ENCODE results near the gene TRAM2.
A peak's percentile ranks its signal among the peaks of the same experiment; 100 is the strongest.

TRAM2 gene

DNA sequence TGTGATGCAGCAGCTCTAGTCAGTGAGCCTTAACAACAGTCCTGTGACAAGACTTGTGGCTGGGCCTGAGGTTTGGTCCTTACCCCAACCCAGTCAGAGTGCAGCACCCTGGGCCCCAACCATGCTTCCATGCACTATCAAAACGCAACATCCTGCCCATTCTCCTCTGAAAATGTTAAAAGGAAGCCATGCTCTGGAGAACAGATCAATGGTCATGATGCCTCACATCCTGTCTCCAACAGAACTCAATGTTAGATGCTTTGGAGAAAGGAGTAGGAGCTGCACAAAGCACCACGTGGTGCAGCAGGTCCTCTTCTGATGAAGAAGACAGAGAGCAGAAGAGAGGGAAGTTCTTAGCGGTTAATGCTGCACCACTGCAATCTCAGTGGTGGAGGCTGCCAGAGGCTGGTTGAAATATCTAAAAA lies 41.9 kb downstream of the TRAM2 start:
- H3K27ac Mint-ChIP-seq = peak overlapping the region; percentile 36 to 66
- ATAC-seq (replicated peaks) = peak; percentile 56
- peaks cover 11% of the 10 kb centered on the region for H3K36me3 Mint-ChIP-seq (ENCODE audit: insufficient read depth)
- peak overlapping the region; percentile 28 to 75 for H3K4me3 Mint-ChIP-seq
- DNase-seq = peak in 1 of 3 experiments; percentile 8
- peaks cover 37 to 38% of the 10 kb centered on the region in 2 donors for H3K4me1 Mint-ChIP-seq (ENCODE audit: low read depth in 2 of 2)
- no peaks in the 10 kb centered on the region for H3K9me3 Mint-ChIP-seq
- H3K27me3 Mint-ChIP-seq = no peaks in the 10 kb centered on the region

GRCh38 chr6:52534363-52534762 lies 42.5 kb downstream of the TRAM2 start:
- H3K4me1 Mint-ChIP-seq (ENCODE audit: low read depth in 2 of 2) = peaks cover 32 to 36% of the 10 kb centered on the region in 2 donors
- DNase-seq (no peak), ATAC-seq (replicated peaks) (no peak)
- H3K36me3 Mint-ChIP-seq (ENCODE audit: insufficient read depth) = peaks cover 11% of the 10 kb centered on the region
- no peaks in the 10 kb centered on the region for H3K27me3 Mint-ChIP-seq
- H3K9me3 Mint-ChIP-seq = no peaks in the 10 kb centered on the region
- H3K27ac Mint-ChIP-seq = peak overlapping the region in 1 of 2 donors; percentile 36
- peak overlapping the region in 1 of 2 donors; percentile 7 for H3K4me3 Mint-ChIP-seq

- ATAC-seq (replicated peaks) = no peak
- H3K27ac Mint-ChIP-seq = no peak overlapping the region
- H3K36me3 Mint-ChIP-seq (ENCODE audit: insufficient read depth) = peaks cover 11% of the 10 kb centered on the region
Observed at GRCh38 chr6:52533491-52533890, 43.4 kb downstream of the TRAM2 start.

DNA sequence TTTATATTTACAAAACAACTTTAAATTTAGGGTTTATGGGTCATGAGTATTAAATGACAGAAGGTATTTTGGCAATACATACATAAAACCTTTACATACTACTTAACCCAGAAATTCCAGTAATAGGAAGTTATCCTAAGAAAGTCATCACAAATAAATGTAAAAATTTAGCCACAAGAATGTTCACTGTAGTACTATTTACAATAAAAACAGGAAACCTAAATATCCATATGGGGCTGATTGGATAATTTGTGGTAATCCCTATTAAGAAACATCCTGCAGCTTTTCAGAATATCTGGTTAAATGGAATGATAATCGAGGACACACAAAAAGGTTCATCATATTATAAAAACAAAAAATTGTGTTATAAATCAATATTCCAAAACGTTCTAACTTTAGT lies 44.4 kb downstream of the TRAM2 start:
- H3K9me3 Mint-ChIP-seq = no peaks in the 10 kb centered on the region
- H3K27ac Mint-ChIP-seq = no peak overlapping the region
- DNase-seq (no peak), ATAC-seq (replicated peaks) (no peak)
- H3K36me3 Mint-ChIP-seq (ENCODE audit: insufficient read depth) = peaks cover 11% of the 10 kb centered on the region
- no peaks in the 10 kb centered on the region for H3K27me3 Mint-ChIP-seq
- H3K4me1 Mint-ChIP-seq (ENCODE audit: low read depth in 2 of 2) = peaks cover 14 to 24% of the 10 kb centered on the region in 2 donors
- no peak overlapping the region for H3K4me3 Mint-ChIP-seq

More at GRCh38 chr6:52533491-52533890, 43.4 kb downstream of the TRAM2 start:
- DNase-seq = no peak
- Mint-ChIP-seq H3K4me3 (no peak overlapping the region), H3K9me3 (no peaks in the 10 kb centered on the region), H3K4me1 (ENCODE audit: low read depth in 2 of 2) (peaks cover 24 to 33% of the 10 kb centered on the region in 2 donors), H3K27me3 (no peaks in the 10 kb centered on the region)

DNA sequence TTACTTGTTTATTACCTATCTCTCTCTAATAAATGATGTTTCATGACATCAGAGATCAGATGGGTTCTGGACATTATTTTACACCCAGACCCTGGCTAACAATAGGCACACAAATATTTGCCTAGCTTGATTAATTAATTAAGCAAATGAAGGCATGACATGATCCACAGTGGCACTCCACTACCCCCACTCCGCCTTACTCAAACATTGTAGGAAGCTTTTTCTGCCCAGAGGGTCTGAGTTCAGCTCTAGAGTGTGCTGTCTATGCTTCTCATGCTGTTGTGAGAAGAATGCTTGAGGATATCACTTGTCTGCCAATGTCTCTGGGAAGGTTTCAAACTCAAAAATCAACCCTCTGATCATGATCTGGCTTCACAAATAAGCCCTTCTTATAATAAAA lies 45.0 kb downstream of the TRAM2 start:
- peaks cover 8 to 20% of the 10 kb centered on the region in 2 donors for H3K4me1 Mint-ChIP-seq (ENCODE audit: low read depth in 2 of 2)
- H3K27me3 Mint-ChIP-seq = no peaks in the 10 kb centered on the region
- DNase-seq = no peak
- H3K36me3 Mint-ChIP-seq (ENCODE audit: insufficient read depth) = peaks cover 14% of the 10 kb centered on the region
- no peak for ATAC-seq (replicated peaks)
- H3K9me3 Mint-ChIP-seq = no peaks in the 10 kb centered on the region
- H3K4me3 Mint-ChIP-seq = no peak overlapping the region
- H3K27ac Mint-ChIP-seq = no peak overlapping the region

- Mint-ChIP-seq H3K4me1 (ENCODE audit: low read depth in 2 of 2) (peaks cover 8 to 16% of the 10 kb centered on the region in 2 donors), H3K27ac (no peak overlapping the region), H3K36me3 (ENCODE audit: insufficient read depth) (peaks cover 16% of the 10 kb centered on the region), H3K9me3 (no peaks in the 10 kb centered on the region), H3K4me3 (no peak overlapping the region), H3K27me3 (no peaks in the 10 kb centered on the region)
- DNase-seq (no peak), ATAC-seq (replicated peaks) (no peak)
Observed at GRCh38 chr6:52531396-52531795, 45.5 kb downstream of the TRAM2 start.

DNA sequence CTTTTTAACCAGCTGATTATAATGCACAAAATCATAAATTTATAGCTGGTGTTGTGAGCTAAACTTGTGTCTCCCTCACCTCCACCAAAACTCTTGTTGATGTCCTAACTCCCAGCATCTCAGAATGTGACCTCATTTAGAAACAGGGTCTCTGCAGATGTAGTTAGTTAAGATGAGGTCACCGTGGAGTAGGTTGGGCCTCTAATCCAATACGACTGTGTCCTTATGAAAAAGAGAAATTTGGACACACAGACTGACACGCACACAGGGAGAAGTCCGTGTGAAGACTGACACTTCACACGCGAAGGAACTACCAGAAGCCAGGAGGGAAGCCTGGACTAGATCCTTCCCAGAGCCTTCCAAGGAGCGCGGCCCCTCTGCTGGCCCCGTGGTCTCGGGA lies 46.5 kb downstream of the TRAM2 start:
- no peaks in the 10 kb centered on the region for H3K27me3 Mint-ChIP-seq
- no peak overlapping the region for H3K4me3 Mint-ChIP-seq
- peaks cover 12% of the 10 kb centered on the region for H3K36me3 Mint-ChIP-seq (ENCODE audit: insufficient read depth)
- H3K9me3 Mint-ChIP-seq = no peaks in the 10 kb centered on the region
- DNase-seq (no peak), ATAC-seq (replicated peaks) (no peak)
- H3K4me1 Mint-ChIP-seq (ENCODE audit: low read depth in 2 of 2) = peaks cover under 1 to 8% of the 10 kb centered on the region in 2 donors
- H3K27ac Mint-ChIP-seq = no peak overlapping the region

- DNase-seq (no peak), ATAC-seq (replicated peaks) (no peak)
- Mint-ChIP-seq H3K27me3 (no peaks in the 10 kb centered on the region), H3K4me1 (ENCODE audit: low read depth in 2 of 2) (peaks cover 0 to 4% of the 10 kb centered on the region in 2 donors), H3K36me3 (ENCODE audit: insufficient read depth) (peaks cover 15% of the 10 kb centered on the region), H3K9me3 (no peaks in the 10 kb centered on the region), H3K27ac (no peak overlapping the region), H3K4me3 (no peak overlapping the region)
Observed at GRCh38 chr6:52529311-52529710, 47.5 kb downstream of the TRAM2 start.

GRCh38 chr6:52527436-52527835 lies 49.4 kb downstream of the TRAM2 start:
- Mint-ChIP-seq H3K27me3 (no peaks in the 10 kb centered on the region), H3K4me3 (no peak overlapping the region), H3K27ac (no peak overlapping the region), H3K4me1 (ENCODE audit: low read depth in 2 of 2) (peaks cover 4 to 8% of the 10 kb centered on the region in 2 donors), H3K9me3 (no peaks in the 10 kb centered on the region), H3K36me3 (ENCODE audit: insufficient read depth) (peaks cover 8% of the 10 kb centered on the region)
- ATAC-seq (replicated peaks) (no peak), DNase-seq (no peak)

DNA sequence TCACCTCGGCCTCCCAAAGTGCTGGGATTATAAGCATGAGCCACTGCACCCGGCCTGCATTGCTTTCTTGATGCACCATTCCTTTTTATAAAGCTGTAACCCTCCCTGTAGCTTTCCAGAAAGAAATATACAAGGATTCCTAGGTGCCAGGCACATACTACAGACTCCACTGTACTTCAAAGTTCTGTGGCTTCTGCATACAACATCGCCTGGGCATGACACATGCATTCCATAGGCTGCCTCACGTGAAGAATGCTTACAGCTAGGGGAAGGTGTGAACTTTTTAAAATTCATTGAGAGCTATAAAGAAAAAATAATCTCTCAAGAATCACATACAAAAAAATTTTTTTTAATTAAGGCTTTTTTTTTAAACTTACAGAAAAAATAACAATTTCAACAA lies 50.2 kb downstream of the TRAM2 start:
- no peak overlapping the region for H3K4me3 Mint-ChIP-seq
- DNase-seq (no peak), ATAC-seq (replicated peaks) (no peak)
- H3K9me3 Mint-ChIP-seq = no peaks in the 10 kb centered on the region
- no peak overlapping the region for H3K27ac Mint-ChIP-seq
- H3K27me3 Mint-ChIP-seq = no peaks in the 10 kb centered on the region
- H3K36me3 Mint-ChIP-seq (ENCODE audit: insufficient read depth) = peaks cover 8% of the 10 kb centered on the region
- H3K4me1 Mint-ChIP-seq (ENCODE audit: low read depth in 2 of 2) = peaks cover 4 to 8% of the 10 kb centered on the region in 2 donors

DNA sequence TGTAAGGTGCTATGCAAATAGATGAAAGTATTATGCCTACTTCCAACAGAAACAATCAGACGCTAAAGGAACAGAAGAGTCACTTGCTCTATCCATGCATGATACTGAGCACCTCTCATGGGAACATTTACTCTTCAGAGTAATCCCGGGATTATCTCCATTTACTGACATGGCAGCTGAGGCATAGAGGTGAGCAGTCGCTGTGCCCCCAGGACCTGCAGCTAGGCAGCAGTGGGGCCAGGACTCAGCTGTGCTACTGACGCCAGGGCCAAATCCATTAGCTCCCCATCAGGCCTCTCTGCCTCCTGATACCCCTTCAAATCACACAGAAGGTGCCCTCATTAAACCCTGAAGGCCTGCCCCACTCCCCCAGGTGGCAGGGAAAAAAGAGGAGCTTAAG lies 51.9 kb downstream of the TRAM2 start:
- no peak overlapping the region for H3K4me3 Mint-ChIP-seq
- DNase-seq (no peak), ATAC-seq (replicated peaks) (no peak)
- H3K36me3 Mint-ChIP-seq (ENCODE audit: insufficient read depth) = peaks cover 8% of the 10 kb centered on the region
- no peaks in the 10 kb centered on the region for H3K9me3 Mint-ChIP-seq
- peaks cover 6 to 11% of the 10 kb centered on the region in 2 donors for H3K4me1 Mint-ChIP-seq (ENCODE audit: low read depth in 2 of 2)
- H3K27ac Mint-ChIP-seq = no peak overlapping the region
- H3K27me3 Mint-ChIP-seq = no peaks in the 10 kb centered on the region

- H3K4me3 Mint-ChIP-seq = no peak overlapping the region
- peaks cover 11 to 19% of the 10 kb centered on the region in 2 donors for H3K4me1 Mint-ChIP-seq (ENCODE audit: low read depth in 2 of 2)
- no peak for ATAC-seq (replicated peaks)
- DNase-seq = no peak
- H3K36me3 Mint-ChIP-seq (ENCODE audit: insufficient read depth) = peaks cover 11% of the 10 kb centered on the region
- H3K9me3 Mint-ChIP-seq = no peaks in the 10 kb centered on the region
- no peak overlapping the region for H3K27ac Mint-ChIP-seq
- no peaks in the 10 kb centered on the region for H3K27me3 Mint-ChIP-seq
Observed at GRCh38 chr6:52523378-52524142, 53.3 kb downstream of the TRAM2 start.

DNA sequence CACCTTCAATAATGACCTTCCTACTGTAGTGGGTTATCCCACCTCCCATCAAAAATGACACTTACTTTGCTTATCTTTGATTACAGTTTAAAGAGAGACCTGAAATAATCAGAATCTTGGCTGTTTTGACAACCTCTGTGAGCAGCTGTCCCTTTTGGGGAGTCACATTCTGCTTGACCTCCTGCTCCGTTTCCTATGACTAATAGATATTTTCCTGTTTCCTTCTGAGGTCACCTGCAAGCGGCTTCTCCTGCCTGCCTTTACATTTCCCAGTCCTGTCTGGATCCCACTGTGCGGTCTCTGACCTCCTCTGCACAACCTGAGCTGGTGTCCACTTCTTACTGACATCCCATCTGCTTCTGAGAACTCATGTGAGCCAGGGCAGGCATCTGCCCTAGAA lies 54.2 kb downstream of the TRAM2 start:
- ATAC-seq (replicated peaks) (no peak), DNase-seq (no peak)
- peaks cover 16 to 23% of the 10 kb centered on the region in 2 donors for H3K4me1 Mint-ChIP-seq (ENCODE audit: low read depth in 2 of 2)
- H3K9me3 Mint-ChIP-seq = no peaks in the 10 kb centered on the region
- H3K27me3 Mint-ChIP-seq = no peaks in the 10 kb centered on the region
- H3K27ac Mint-ChIP-seq = no peak overlapping the region
- H3K4me3 Mint-ChIP-seq = no peak overlapping the region
- H3K36me3 Mint-ChIP-seq (ENCODE audit: insufficient read depth) = peaks cover 14% of the 10 kb centered on the region

- Mint-ChIP-seq H3K27me3 (no peaks in the 10 kb centered on the region), H3K9me3 (no peaks in the 10 kb centered on the region), H3K36me3 (ENCODE audit: insufficient read depth) (peaks cover 14% of the 10 kb centered on the region), H3K27ac (no peak overlapping the region), H3K4me3 (no peak overlapping the region), H3K4me1 (ENCODE audit: low read depth in 2 of 2) (peaks cover 16 to 23% of the 10 kb centered on the region in 2 donors)
- DNase-seq (no peak), ATAC-seq (replicated peaks) (no peak)
Observed at GRCh38 chr6:52522151-52522626, 54.7 kb downstream of the TRAM2 start.
